G401.6 (cell line): ENCODE data around the gene CST8.

Experiments used
- FAIRE-seq: peaks from 2 replicates; lab custom pipeline; 2012; peaks lifted over from hg19 to GRCh38; lab: Jason Lieb, UNC

Gene CST8

DNA sequence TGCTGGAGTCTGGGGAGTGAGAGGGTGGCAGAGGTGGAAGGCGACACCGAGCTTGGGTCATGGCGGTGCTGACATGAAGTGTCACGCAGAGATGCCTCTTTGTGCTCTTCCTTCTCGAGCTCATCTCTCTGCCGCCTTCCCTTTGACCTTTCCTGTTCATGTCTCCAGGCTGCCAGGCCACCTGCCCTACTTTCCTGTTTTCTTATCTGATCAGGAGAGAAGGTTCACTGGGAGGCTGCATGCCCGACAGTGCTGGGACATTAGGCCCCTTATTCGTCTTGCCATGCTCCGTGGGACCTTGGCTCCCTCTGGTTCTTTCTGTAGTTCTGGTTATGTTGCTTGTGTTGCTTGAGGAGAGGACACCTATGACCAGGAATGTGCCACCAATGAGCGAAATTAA, 33.2 kb downstream of the CST8 start:
- no peak for FAIRE-seq

DNA sequence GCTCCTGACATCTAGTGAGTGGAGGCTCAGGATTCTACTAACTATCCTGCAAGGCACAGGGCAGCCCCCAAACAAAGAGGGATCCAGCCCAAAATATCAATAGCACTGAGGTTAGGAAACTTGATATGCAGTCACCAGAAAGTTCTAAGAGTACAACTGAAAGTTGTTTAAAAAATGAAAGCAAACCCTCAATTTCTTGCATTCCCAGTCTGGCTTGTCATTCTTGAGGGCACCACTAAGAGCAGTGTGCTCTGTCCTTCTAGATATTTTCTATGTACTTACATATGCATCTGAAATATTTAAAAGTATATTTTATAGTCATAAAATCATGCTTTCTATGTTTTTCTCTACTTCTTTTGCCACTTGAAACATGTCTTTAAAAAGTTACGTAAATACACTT, 35.9 kb downstream of the CST8 start:
- FAIRE-seq: no peak

DNA sequence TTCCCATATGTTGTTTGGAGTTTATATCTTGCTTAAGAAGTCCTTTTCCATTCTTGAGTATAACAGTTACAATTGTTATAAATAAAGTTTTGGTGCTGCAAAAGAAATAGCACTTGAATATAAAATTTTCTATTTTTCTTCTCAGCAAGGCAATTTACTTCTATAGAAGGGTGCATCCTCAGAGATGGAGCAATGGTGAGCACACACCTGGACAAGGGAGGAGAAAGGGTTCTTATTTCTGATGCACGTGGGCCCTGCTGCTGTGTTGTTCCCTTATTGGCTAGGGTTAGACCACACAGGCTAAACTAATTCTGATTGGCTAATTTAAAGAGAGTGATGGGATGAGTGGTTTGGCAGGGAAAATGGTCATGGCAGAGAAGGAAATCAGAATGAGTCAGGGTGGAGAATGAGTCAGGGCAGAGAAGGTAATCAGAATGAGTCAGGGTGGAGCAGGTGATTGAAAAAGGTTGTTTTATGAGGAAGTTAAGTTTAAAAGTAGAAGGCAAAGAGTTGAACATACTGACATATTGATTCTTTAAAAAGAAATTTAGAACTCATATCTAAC, 38.0 kb downstream of the CST8 start:
- no peak for FAIRE-seq

DNA sequence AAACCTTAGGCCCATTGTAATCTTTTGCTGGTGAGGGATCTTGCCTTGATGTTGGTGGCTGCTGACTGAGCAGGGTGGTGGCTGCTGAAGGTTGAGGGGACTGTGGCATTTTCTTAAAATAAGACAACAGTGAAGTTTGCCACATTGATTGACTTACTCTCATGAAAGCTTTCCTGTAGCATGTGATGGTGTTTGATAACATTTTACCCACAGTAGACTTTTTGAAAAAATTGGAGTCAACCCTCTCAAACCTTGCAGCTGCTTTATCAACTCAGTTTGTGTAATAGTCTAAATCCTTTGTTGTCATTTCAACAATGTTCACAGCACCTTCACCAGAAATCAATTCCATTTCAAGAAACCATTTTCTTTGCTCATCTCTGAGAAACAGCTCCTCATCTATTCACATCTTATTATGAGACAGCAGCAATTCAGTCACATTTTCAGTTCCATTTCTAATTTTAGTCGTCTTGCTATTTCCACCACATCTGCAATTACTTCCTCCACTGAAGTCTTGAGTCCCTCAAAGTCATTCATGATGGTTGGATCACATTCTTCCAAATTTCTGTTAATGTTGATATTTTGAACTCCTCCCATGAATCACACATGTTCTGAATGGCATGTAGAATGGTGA, 40.1 kb downstream of the CST8 start:
- no peak for FAIRE-seq

DNA sequence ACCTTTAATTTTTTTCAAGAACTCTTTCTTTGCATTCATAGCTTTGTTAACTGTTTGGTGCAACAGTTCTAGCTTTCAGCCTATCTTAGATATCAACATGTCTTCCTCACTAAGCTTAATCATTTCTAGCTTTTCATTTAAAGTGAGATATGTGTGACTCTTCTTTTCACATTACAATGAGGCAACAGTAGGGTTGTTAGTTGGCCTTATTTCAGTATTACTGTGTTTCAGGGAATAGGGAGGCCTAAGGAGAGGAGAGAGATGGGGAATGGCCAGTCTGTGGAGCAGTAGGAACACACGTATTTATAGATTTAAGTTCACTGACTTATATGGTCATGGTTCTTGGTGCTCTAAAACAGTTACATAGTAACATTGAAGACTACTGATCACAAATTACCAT, 41.6 kb downstream of the CST8 start:
- FAIRE-seq: no peak

DNA sequence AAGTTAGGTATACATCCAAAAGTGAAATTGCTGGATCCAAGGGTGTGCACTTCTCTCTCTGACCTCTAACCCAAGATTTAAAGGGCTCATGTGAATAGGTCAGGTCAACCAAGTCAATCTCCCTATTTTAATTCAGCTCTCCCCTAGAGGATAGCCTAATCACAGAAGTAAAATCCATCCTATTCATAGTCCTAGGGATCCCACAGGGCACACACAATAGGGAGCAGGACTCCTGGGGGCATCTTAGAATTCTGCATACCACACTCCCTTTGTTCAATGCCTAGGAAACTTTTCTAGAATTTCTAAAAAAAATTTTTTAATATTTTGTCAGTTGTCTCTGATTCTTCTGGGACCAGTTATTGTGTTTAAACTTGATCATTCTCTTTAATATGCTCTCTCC, 42.2 kb downstream of the CST8 start:
- FAIRE-seq: no peak

DNA sequence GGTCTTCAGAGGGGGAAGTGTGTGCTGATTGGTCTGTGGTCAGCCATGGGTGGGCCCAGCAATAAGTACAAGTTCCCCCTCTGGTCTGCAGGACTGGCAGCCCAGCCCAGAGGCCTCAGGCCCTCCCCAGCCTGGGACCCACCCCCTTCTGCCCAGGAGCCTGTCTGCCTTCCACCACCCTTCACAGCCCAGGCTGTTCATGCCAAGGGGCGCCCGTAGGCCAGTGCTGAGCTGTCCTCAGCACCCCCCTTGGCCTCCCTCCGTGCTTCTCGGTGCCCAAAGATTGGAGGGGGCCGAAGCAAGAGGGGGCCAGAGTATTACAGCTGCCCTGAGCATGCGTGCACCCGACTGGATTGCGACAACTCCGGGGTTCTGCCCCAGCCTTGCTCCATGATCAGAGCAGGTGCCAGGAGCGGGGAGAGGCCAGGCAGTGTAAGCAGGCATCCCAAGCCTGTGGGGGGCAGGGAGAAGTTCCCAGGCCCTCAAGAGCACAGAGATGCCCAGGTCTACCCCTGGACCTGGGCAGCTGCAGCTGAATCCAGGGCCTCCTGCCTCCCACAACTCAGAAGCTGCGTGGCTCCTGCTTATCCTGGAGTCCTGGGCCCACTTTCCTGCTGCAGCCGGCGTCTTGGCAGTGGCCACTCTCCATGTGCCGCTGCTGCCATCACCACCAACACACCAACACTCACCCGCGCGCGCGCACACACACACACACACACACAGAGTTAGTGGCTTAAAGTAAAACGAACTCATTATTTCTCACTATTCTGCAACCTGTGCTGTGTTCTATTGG, 44.1 kb downstream of the CST8 start:
- no peak for FAIRE-seq

DNA sequence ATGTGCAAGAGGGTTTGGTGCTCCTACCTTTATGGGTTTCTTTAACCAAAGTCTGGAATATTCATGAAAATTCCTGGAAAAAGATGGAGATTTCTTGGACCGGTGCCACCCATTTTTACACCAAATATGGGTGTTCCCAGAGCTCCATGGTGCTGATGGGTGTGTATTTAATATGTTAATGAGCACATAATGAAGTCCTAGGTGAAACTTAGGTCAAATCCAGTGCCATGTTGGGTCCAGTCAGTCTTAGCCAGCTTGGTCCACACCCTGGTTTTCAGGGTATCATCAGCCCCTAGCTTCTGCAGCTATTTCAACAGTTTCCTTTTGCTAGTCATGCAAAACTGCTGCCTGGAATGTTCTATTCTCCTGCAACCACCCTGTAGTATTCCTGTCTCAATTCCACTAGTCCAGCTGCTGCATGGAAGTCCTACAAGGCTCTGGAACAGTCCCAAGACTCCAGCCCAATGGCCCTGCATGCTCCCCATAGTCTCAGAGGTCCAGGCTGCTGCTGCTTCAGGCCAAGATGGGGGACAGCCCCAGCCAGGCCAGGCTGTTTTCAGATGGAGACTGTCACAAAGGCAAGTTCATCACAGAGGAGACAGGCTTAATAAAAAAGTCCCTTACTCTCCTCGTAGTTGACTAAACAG, 45.5 kb downstream of the CST8 start:
- no peak for FAIRE-seq

DNA sequence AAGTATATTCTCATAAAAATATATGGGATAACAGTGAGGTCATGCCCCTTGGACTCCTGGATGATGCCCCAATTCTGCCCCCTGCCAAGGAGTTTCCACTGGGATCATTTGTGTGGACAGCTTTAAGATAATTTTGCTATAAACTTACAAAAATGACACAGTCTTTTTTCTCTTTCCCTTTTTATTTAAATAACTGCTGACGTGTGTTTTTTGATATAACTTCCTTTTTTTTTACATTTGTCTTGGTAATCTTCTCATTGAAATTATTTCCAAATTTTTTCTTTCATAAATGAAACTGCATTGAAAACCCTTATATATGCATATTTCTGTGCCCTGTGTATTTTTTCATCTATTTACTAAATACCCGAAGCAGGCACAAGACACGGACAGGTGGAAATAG, 46.1 kb downstream of the CST8 start:
- no peak for FAIRE-seq

DNA sequence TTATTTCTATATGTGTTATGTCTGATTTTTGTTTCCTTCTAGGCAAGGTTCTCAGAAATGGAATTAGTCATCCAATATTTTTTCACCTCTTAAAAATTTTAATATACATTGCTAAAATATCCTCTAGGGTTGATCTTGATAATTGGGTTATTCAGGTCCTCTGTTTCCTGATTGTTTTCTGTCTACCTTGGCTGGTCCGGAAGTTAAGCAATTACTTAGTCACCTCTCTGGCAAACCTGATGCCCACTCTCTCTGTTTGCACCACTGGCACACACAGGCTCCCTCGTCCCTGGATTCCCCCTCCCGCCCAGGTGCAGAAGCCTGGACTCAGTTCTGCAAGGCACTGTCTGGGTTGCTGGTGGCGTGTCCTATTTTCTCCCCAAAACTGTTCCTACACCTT, 49.7 kb downstream of the CST8 start:
- no peak for FAIRE-seq

DNA sequence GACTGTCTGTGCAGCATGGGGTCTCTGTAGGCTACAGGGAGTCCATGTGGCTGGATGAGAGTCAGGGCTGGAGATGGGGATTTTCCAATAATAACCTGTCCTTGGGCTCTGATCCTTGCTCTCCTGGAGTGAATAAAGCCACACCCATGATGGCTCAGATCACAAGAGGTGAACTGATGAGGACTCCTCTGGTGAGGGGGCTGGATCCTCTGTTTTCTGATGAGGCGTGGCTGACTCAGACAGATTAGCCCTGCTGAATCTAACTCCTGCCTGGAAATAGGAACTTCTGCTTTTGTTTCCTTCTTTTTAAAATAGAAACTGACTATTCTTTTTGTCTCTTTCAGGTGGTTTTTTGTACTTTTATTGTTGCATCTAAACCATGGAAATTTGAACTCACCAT, 50.4 kb downstream of the CST8 start:
- no peak for FAIRE-seq

DNA sequence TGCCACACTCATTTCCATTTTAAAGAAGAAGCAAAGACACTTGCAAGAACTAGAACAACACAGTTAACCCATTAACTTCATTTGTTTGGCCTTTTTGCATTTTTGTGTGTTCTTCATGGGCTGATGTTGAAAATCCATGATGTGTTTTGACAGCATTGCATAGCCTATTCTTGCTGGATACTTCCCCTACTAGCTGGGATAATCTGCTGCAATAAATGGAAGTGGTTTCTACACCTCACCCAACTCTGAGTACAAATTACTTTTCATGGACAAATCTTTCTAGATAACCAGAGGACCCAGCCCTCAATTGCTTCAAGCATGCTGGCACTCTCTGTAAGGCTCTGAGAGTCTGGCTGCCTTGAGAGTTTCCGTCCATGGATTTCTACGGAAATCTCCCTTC, 50.9 kb downstream of the CST8 start:
- no peak for FAIRE-seq

DNA sequence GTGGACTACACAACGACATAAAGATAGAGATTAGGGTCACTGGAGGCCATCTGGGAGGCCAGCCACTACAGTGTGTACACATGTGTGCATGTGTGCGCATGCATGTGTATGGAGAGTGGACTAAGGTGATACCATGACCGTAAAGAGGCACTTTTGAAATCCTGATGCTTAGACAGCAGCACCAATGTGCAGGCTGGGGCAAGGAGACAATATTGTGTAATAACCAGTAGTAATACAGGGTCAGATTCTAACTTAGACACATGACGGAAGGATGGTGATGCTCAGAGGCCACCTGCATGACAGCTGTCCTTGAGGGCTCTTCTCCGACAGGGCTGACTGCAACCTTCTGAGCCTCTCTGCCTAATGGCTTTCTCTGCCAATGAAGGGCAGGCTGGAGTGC, 51.9 kb downstream of the CST8 start:
- FAIRE-seq: no peak

DNA sequence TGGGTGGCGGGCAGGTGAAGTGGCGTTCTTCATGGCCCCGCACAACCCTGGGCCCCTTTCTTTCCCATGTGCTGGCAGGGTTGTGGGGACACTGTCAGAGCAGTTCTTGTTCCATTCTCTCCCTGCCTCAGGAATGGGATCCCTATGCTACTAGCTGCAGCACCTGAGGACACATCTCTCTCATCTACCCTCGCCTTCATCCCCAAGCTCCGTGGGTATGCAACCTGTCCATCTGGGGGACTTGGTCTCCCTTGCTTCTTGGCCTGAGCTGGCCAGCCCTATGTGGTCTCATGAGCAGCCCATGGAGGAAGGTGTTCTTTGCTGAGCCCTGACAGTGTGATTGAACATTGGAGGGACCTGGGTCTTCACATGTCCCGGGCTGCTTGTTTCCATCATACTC, 53.2 kb downstream of the CST8 start:
- FAIRE-seq: no peak
